GM12892 (cell line): ENCODE results near the gene TAF3.
A peak's percentile ranks its signal among the peaks of the same experiment; 100 is the strongest.

ENCODE experiments used
- POLR2A ChIP-seq: IDR thresholded peaks from 2 replicates; pipeline ENCODE4 v1.6.1; 2011; ENCODE audit warnings: low read depth, low read length, control low read depth
- TAF1 ChIP-seq: IDR thresholded peaks from 2 replicates; pipeline ENCODE4 v1.6.1; 2011; ENCODE audit warnings: low read depth, mild to moderate bottlenecking, control low read depth, low read length, borderline replicate concordance

GRCh38 chr10:7787857-7788638 is 30.3 kb upstream of the TAF3 start, which contains the start of the genes ATP5F1C and KIN:
- peak; percentile 95 for TF ChIP-seq POLR2A
- TF ChIP-seq TAF1: peak; percentile 48; the same call in 1 of the 2 replicates
